HepG2 (cell line): ENCODE results near the gene LYZ. TPM values are rescaled to one million over a fixed set of nuclear protein-coding genes. Genes with fewer than 3 reads are reported as not detected.
A peak's percentile ranks its signal among the peaks of the same experiment; 100 is the strongest.

ENCODE experiments used
- ATAC-seq: fragments of 200-7000 bp; cut with Tn5 transposase; 3 replicates; pipeline ENCODE4 v1.9.1; 2020; ENCODE audit warnings: mild to moderate bottlenecking, moderate library complexity
- BruUV-seq: library from RNA; stranded (reverse); fragments of 400-500 nt; replicated peaks from 2 replicates; lab custom pipeline; 2021; lab: Mats Ljungman, UMichigan
- CTCF ChIA-PET: fragments of 300-600 bp; formaldehyde crosslinking; extraction: SDS; loops from one replicate; lab custom pipeline; 2021; ENCODE audit warnings: low total read pairs, inconsistent platforms, low intra/inter-chr PET ratio; lab: Yijun Ruan, JAX
- POLR2A ChIA-PET: fragments of 350-600 bp; sonication (Branson Sonifier 250); formaldehyde crosslinking; loops from one replicate; lab custom pipeline; 2020; ENCODE audit warnings: antibody characterized with exemption, inconsistent platforms; lab: Yijun Ruan, JAX
- DNase-seq: peaks from one replicate; pipeline ENCODE4 v3.0.0-alpha.2; 2015; ENCODE audit warnings: low spot score
- FAIRE-seq: peaks from 3 replicates; lab custom pipeline; 2011; peaks lifted over from hg19 to GRCh38; lab: Jason Lieb, UNC
- H2AFZ ChIP-seq: one replicate; pipeline ENCODE4 v1.6.1; 2011; ENCODE audit warnings: low read length, inconsistent platforms
- H3K27ac ChIP-seq: fragments of 300-600 bp; 3 replicates; pipeline ENCODE4 v1.8.0; 2011; ENCODE audit warnings: mixed run types, mild to moderate bottlenecking, mixed read lengths, low read length, inconsistent platforms; ENCODE audit not compliant: insufficient read depth; ENCODE audit errors: extremely low read length
- H3K27me3 ChIP-seq, 2 experiments: fragments of 200-600 bp in 1 of 2; 2 replicates in 1 of 2; 3 replicates in 1 of 2; pipeline versions ENCODE4 v1.6.0 to v1.8.0; 2011; ENCODE audit warnings: low read length in 2 of 2, mild to moderate bottlenecking in 2 of 2, moderate library complexity in 2 of 2, inconsistent platforms in 1 of 2; ENCODE audit not compliant: insufficient read depth in 2 of 2, control insufficient read depth in 1 of 2
- H3K36me3 ChIP-seq, 2 experiments: fragments of 200-600 bp in 1 of 2; replicated peaks in 1 of 2; 2 replicates in 1 of 2; 3 replicates in 1 of 2; pipeline versions ENCODE4 v1.5.1 to v1.8.0; 2011; ENCODE audit warnings: low read length in 2 of 2, inconsistent platforms in 1 of 2; ENCODE audit not compliant: insufficient read depth in 2 of 2, control insufficient read depth in 1 of 2
- H3K4me1 ChIP-seq: 2 replicates; pipeline ENCODE4 v1.5.1; 2012; ENCODE audit warnings: low read length, inconsistent platforms; ENCODE audit not compliant: insufficient read depth
- H3K4me2 ChIP-seq: 2 replicates; pipeline ENCODE4 v1.6.0; 2011; ENCODE audit warnings: low read depth, low read length, inconsistent platforms
- H3K4me3 ChIP-seq, 3 experiments: fragments of 200-600 bp in 1 of 3; sonication (generic), shearing (Covaris generic) in 1 of 3; replicated peaks in 1 of 3; 2 replicates each; pipeline ENCODE4 v1.5.1; 2011 to 2016; ENCODE audit warnings: low read length in 3 of 3, inconsistent platforms in 2 of 3, low read depth in 2 of 3, mild to moderate bottlenecking in 2 of 3, control low read depth in 1 of 3, mixed read lengths in 1 of 3; ENCODE audit not compliant: insufficient read depth in 1 of 3
- H3K79me2 ChIP-seq: one replicate; pipeline ENCODE4 v1.6.1; 2011; ENCODE audit warnings: low read length, inconsistent platforms; ENCODE audit not compliant: insufficient read depth
- H3K9ac ChIP-seq: 2 replicates; pipeline ENCODE4 v1.6.0; 2011; ENCODE audit warnings: mild to moderate bottlenecking, low read depth, low read length, inconsistent platforms; ENCODE audit not compliant: insufficient read depth
- H3K9me3 ChIP-seq: 2 replicates; pipeline ENCODE4 v1.5.1; 2012; ENCODE audit warnings: mild to moderate bottlenecking, low read length
- H4K20me1 ChIP-seq: 2 replicates; pipeline ENCODE4 v1.6.0; 2011; ENCODE audit warnings: inconsistent platforms, mild to moderate bottlenecking, low read length, moderate library complexity; ENCODE audit not compliant: insufficient read depth
- ARID5B ChIP-seq: IDR thresholded peaks from 2 replicates; pipeline ENCODE4 v1.4.0; 2020; ENCODE audit warnings: mild to moderate bottlenecking, missing genetic modification reagents
- TCF12 ChIP-seq, 2 experiments: fragments of 450-650 bp in 1 of 2; sonication (generic) in 1 of 2; formaldehyde crosslinking in 1 of 2; IDR thresholded peaks; 2 replicates each; pipeline versions ENCODE4 v1.6.1 to v1.8.0; 2017 to 2022; ENCODE audit warnings: antibody characterized with exemption in 1 of 2, mild to moderate bottlenecking in 1 of 2, missing genetic modification reagents in 1 of 2, moderate library complexity in 1 of 2
- ZNF605 ChIP-seq: sonication (generic); formaldehyde crosslinking; IDR thresholded peaks from 2 replicates; pipeline ENCODE4 v1.8.0; 2022; ENCODE audit warnings: mild to moderate bottlenecking, missing genetic modification reagents
- ZNF652 ChIP-seq: IDR thresholded peaks from 2 replicates; pipeline ENCODE4 v1.6.1; 2016; ENCODE audit warnings: low read depth, borderline replicate concordance
- WGBS: methylation state at CpG from one replicate; pipeline ENCODE4 v1.1.6; 2017; ENCODE audit warnings: low lambda C conversion rate; 5-methylcytosine and 5-hydroxymethylcytosine counted together
- in situ Hi-C: cut with HindIII; loops from 2 replicates; pipeline ENCODE4 v1.10.0; 2017; ENCODE audit warnings: low pct_unique_long_range_greater_than_20kb; ENCODE audit not compliant: extremely low pct_ligation_motif_present
- intact Hi-C: fragments of 100-400 bp; cut with micrococcal nuclease; formaldehyde crosslinking; loops from one replicate; pipeline ENCODE4 v1.10.0; 2022; ENCODE audit not compliant: unreplicated experiment
- polyA plus RNA-seq, 8 experiments: library from polyadenylated mRNA; depleted of rRNA in 3 of 8; stranded (reverse) in 7 of 8; unstranded in 1 of 8; fragments of >200 nt; fragmentation: Illumina TruSeq in 4 of 8; extraction: Trizol in 4 of 8; gene quantifications; 2 replicates each; pipeline versions ENCODE4 v1.2.1 to v1.2.3, GENCODE V29; 2011 to 2016; ENCODE audit warnings: low read depth in 4 of 8, missing spikeins in 1 of 8, mixed read lengths in 1 of 8; ENCODE audit not compliant: insufficient read depth in 1 of 8
- total RNA-seq, 5 experiments: library from RNA; depleted of rRNA; stranded (reverse); fragments of >200 nt; fragmentation: Illumina TruSeq; extraction: Trizol; gene quantifications; 2 replicates each; pipeline ENCODE4 v1.2.3, GENCODE V29; 2016; ENCODE audit warnings: low read depth in 1 of 5

Gene LYZ
- total and polyA plus RNA-seq, 2 of the 13 experiments (the other 11 are each of a cell fraction or from before 2014, with no cell fraction given) = 1,788 to 2,054 TPM

GRCh38 chr12:69342421-69342820, 5.8 kb upstream of the LYZ start:
- ChIA-PET POLR2A (interaction anchor here (0.9 to 8.2 kb wide), 2 partner anchors 11 to 12 kb away, joined by 3 to 94 read pairs; no protein-coding TSS in a partner anchor), CTCF (no interaction called here)
- TF ChIP-seq ZNF605 (CRISPR knock-in tag) = 0 out of 2 replicates have a peak, but pooled peaks have one; percentile 22
- TF ChIP-seq ZNF652 (CRISPR knock-in tag) = no peak
- TF ChIP-seq TCF12 (IDR thresholded peaks at IDR 0.05) = no peak
- TF ChIP-seq TCF12 (CRISPR knock-in tag; IDR thresholded peaks at IDR 0.05) = no peak
- 0 out of 2 replicates have a peak, but pooled peaks have one; percentile 6 for TF ChIP-seq ARID5B (CRISPR knock-in tag)
- Histone ChIP-seq H3K4me2 (no peak overlapping the region), H3K27me3 (no peaks in the 10 kb centered on the region), H3K9me3 (no peaks in the 10 kb centered on the region), H3K79me2 (peaks cover 2% of the 10 kb centered on the region), H3K4me3 (no peak overlapping the region), H4K20me1 (no peaks in the 10 kb centered on the region), H3K27ac (peak overlapping the region; percentile 37), H3K4me1 (peaks cover 100% of the 10 kb centered on the region), H3K36me3 (no peaks in the 10 kb centered on the region), H2AFZ (no peak overlapping the region), H3K9ac (no peak overlapping the region)
- DNase-seq (no peak), ATAC-seq (peak; percentile 56), FAIRE-seq (no peak)
- in situ Hi-C loops (no loop called here), intact Hi-C loops (no loop called here)
- WGBS = 34% methylated on average over 1 of the region's 2 CpGs
- no TSS peak for BruUV-seq
